Stimulated activated CD4-positive, alpha-beta T cell treated with anti-CD3 and anti-CD28 coated beads, Interleukin-2, amount 100 ng/mL, for 24 hours (primary cell): ENCODE measurements around the gene IQGAP3.

Experiments used
- DNase-seq, 2 donors: peaks; one replicate each; pipeline ENCODE4 v3.0.0-alpha.2; 2020

Gene IQGAP3

GRCh38 chr1:156534424-156535060 lies 37.8 kb downstream of the IQGAP3 start:
- DNase-seq: no peak

DNA sequence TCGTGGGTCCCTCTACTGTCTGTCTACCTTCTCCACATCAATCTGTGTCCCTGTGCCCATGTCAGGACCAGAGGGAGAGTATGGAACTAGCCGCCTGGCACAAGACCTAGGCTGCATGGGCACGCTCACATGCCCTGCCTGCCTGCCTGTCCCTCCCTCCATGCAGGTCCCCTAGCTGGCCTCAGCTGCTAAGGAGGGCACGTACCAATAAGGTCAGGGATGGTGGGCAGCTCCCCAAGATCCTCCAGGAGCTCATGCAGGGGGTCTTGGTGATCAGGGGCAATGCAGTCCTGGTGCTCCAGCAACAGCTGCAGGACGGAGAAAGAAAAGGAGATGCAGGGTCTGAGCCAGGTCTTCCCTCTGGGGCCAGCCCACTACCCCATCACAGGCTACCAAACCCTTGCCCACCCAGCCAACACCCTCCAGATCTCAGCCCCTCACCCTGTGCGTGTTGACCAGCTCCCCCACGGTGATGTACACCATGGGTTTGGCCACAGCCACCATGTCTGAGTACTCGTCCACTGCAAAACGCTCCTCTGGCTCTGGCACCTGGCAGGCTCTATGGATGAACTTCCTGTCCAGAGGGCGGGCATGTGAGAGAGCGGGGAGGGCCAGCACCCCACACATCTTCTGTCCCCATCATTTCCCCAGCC lies 38.7 kb downstream of the IQGAP3 start:
- no peak for DNase-seq

- DNase-seq: no peak
Observed at GRCh38 chr1:156532374-156532773, 40.0 kb downstream of the IQGAP3 start.

DNA sequence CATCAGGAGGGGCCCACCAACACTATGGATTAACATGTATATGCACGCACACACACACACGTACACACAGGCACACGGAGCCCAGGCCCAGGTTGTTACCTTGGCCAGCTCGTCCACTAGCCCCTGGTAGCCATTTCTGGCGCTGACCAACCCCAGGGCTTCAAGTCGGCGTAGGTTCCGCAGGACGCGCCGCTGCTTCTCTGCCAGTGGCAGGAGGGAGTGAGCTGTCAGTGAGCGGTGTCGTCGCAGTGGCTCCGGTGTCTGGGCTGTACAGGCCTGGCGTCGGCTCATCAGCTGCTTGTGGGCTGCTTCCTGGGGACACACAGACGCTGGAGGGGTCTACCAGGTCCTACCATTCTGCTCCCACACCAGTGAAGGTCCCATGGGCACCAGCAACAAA lies 42.4 kb downstream of the IQGAP3 start:
- DNase-seq: no peak

DNA sequence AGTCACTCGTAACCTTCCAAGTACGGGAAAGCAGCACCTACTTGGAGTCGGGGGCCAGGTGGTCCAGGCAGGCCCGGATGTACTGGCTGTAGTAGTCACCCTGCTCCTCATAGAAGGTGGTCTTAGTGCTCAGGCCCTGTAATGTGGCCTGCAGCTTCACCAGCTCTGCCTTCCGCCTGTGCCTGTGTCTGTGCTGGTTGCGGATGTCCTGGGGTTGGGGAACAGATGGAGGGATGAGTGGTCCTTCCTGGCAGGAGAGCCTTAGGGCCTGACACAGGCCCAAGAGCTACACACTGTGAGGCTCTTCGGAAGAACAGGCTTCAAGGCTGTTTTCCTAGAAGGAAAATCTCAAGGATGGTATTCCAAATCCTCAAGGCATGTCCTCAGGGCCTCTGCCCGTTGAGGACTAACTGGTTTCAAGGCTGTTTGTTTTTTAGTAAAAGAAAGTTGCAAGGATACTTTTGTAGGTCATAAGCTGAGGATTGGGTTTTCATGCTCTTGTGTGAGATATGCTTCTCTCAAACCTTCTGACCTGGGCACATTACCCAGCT lies 43.4 kb downstream of the IQGAP3 start:
- no peak for DNase-seq

GRCh38 chr1:156528231-156528630 lies 44.1 kb downstream of the IQGAP3 start:
- no peak for DNase-seq

GRCh38 chr1:156527584-156527983 lies 44.8 kb downstream of the IQGAP3 start:
- DNase-seq: no peak

DNA sequence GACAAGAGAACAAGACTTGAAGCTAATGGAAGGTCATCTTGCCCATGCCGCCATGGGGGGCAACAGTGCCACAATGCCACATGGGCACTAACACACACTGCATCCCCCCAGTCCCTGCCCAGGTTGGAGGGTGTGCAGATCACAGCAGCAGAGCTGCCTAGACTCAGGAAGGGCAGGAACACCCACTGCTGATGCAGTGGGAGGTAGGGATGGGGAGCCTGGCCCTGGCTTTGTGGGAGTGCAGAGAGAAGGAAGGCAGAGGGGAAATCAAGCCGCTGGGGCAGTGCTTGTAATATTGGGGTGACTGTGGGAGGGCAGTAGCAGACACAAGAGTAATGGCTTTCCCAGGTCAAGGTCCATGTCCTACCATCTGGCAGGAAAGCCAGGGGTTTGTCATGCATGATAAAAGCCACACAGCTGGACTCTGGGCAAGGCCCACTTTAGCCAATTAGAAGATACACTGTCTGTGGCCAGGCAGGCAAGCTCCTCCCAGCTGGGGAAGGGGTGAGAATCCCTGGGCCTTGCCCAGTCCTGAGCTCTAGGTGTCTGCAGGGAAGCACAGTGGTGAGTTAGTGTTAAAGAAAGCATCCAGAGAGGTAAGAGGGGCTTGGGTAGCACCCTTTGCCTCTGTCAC lies 46.4 kb downstream of the IQGAP3 start:
- no peak for DNase-seq

GRCh38 chr1:156525071-156525501 lies 47.3 kb downstream of the IQGAP3 start:
- no peak for DNase-seq

GRCh38 chr1:156524481-156524869 lies 47.9 kb downstream of the IQGAP3 start:
- DNase-seq: no peak

GRCh38 chr1:156523801-156524480 lies 48.4 kb downstream of the IQGAP3 start:
- DNase-seq: no peak

DNA sequence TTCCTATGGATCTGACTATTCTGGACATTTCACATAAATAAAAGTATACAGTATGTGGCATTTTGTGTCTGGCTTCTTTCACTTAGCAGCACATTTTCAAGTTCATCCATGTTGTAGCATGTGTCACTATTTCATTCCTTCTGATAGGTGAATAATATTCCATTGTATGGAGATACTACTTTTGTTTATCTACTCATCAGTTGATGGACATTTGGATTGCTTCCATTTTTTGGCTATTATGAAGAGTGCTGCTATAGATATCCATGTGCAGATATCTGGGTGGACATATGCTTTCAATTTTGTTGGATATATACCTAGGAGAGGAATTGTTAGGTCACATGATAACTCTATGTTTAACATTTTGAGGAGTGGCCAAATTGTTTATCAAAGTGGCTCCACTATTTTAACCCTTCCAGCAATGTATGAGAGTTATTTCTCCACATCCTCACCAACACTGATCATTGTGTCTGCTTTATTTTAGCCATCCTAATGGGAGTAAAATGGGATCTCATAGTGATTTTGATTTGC lies 49.9 kb downstream of the IQGAP3 start:
- DNase-seq: no peak

- DNase-seq: no peak
Observed at GRCh38 chr1:156517748-156518147, 54.6 kb downstream of the IQGAP3 start.

DNA sequence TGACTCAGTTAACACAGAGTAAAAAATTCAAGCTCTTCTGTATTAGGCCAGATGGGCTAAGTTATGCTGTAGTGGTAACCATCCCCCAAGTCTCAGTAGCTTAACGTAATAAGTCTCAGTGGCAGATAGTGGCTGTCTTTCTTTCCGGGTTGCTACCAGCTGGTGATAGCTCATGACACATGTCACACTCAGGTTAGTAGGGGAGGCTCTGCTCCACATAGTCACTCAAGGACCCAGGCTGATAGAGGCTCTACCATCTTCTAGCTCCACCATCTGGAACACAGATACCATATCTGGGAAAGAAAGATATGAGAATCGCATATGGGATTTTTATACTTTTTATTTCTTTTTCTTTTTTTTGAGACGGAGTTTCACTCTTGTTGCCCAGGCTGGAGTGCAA lies 55.5 kb downstream of the IQGAP3 start:
- no peak for DNase-seq

- DNase-seq: no peak
Observed at GRCh38 chr1:156515956-156516355, 56.4 kb downstream of the IQGAP3 start.

DNA sequence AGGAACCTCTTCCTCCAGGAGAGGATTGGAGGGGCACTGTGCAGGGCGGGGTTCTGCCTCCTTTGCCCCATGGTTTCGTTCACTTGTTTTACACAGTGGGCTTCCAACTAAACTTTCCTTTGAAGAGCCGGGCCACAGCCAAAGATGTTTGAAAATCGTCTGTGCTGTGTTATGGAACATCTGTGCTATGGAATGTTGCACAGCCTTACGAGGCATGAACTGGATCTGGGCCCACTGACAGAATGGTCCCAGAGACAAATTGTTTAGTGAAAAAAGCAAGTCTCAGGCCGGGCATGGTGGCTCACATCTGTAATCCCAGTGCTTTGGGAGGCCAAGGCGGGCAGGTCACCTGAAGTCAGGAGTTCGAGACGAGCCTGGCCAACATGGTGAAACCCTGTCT lies 59.2 kb downstream of the IQGAP3 start:
- DNase-seq: no peak

DNA sequence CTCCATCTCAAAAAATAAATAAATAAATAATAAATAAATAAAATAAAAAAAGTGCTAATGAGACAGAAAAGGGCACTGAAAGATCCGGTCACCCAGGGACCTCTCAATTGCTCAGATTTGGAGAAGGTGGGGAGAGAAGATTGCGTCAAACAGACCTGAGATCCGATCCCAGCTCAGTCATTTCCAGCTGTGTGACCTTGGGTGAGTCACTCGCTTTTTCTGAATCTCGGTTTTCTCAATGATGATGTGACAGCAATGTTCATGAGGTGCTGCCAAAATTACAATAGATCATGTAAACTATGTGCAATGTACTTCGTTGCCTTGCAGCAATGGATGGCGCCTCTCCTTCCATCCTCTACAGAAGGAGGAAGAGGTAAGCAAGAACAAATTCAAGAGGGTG lies 60.7 kb downstream of the IQGAP3 start:
- no peak for DNase-seq

GRCh38 chr1:156510709-156511108 lies 61.7 kb downstream of the IQGAP3 start:
- no peak for DNase-seq

DNA sequence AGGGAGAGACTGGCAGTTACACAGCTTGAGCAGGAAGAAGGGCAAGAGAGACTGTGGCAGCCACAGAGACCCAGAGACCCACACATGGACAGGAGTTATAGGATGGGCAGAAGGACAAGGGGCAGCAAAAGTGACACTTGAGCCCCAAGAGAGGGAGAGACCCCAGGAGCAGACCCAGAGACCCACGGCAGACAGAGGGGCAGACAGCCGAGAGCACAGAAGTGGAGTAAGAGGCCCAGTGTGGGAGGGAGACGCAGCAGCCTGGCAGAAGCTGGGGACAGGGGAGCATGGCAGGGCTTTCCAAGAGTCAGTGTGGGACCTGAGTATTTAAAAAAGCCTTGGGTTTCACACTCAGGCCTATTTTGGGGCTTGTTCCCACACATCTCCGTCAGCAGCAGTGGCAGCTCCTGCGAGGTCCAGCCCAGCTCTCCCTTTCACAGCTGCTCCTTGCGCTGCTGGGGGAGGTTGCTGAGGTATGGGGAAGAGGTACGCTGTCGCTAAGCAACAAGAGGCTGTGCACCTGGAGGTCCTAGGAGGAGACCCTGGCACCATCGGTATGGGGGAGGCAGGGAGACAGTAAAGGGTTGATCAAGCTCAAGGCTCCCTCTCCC lies 62.8 kb downstream of the IQGAP3 start:
- no peak for DNase-seq

GRCh38 chr1:156508955-156509234 lies 63.5 kb downstream of the IQGAP3 start:
- no peak for DNase-seq

DNA sequence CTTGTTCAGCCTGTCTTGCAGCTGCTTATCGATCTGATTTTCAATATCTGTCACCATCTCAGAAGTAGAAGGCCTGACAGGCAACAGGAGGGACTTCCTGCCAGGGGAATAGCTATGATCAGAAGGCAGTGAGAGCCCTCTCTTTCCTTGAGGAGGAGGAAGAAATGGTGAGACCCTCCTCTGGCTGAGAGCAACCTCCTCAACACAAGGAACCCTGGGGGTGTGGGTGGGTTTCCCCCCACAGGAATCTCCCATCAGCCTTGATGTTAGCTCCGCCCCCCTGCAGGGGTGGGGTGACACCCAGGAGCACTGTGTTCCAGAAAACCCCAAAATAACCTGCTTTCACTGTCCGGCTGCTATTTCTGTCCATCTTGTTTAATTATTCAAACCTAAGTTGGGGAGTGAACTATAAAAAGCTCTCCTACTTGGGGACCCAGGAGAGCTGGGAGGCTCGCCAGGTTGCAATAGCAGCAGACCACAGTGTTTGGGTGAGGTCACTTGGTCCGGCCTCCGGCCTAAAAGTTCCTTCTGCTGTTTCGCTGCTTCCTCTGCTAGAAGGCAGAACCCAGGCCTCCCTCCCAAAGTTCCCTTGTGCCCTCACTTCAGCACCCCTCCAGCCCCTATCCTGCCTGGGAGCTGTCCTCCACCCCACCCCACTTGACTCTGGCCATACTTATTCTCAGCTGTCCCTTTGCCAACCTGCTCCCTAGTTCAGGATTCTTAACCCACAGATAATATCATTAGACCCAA lies 64.0 kb downstream of the IQGAP3 start:
- DNase-seq: no peak

DNA sequence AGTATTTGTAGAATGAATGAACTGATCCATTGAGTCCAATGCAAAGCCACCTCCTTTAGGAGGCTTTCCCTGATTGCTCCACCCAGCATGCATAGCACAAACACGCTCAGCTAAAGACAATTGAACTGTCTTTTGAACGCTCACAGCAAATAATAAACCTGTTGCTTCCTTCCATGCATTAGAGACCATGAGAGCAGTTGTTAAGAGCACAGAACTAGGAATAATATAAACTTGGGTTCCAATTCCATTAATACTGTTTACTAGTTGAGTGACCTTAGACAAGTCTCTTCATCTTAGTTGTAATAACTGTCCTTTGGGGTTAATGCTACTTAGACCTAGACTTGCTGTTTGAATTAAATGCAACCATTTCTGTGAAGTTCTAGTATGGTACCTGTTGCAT lies 65.9 kb downstream of the IQGAP3 start:
- no peak for DNase-seq
